ENCODE data around the gene FAN1. TPM values are rescaled to one million over a fixed set of nuclear protein-coding genes. Genes with fewer than 3 reads are reported as not detected.

The FAN1 gene
- total and polyA plus RNA-seq, 2 of the 13 experiments (the other 11 are each of a cell fraction or from before 2014, with no cell fraction given): 10.8 to 20.1 TPM

GRCh38 chr15:30991255-30992235, 87.8 kb downstream of the FAN1 start, which contains the start of gene MTMR10 (continued):
- no peak for TF ChIP-seq ZBTB46 (CRISPR knock-in tag; IDR thresholded peaks at IDR 0.05; ENCODE audit: borderline replicate concordance)
- no peak for TF ChIP-seq ZBTB49 (CRISPR knock-in tag; IDR thresholded peaks at IDR 0.05; ENCODE audit: borderline replicate concordance)
- TF ChIP-seq GABPB1 (CRISPR knock-in tag; IDR thresholded peaks at IDR 0.05): peak; percentile 59
- TF ChIP-seq MAFK (conservative IDR thresholded peaks at IDR 0.05 in 1 of 2, IDR thresholded peaks at IDR 0.05 in 1 of 2; ENCODE audit: low read length in 2 of 2): no peak
- no peak for TF ChIP-seq HINFP (CRISPR knock-in tag; IDR thresholded peaks at IDR 0.05; ENCODE audit: low read depth)
- no peak for TF ChIP-seq TCF7 (IDR thresholded peaks at IDR 0.05; ENCODE audit: low read depth)
- no peak for TF ChIP-seq TFAP4 (IDR thresholded peaks at IDR 0.05; ENCODE audit: borderline replicate concordance, low read depth)
- TF ChIP-seq HNF4A (CRISPR knock-in tag; IDR thresholded peaks at IDR 0.05): 0 out of 2 replicates have a peak, but pooled peaks have one; percentile 17
- no peak; the same call in 1 of the 2 replicates for TF ChIP-seq ZSCAN30 (CRISPR knock-in tag; IDR thresholded peaks at IDR 0.05)
- no peak for TF ChIP-seq XBP1 (CRISPR knock-in tag; IDR thresholded peaks at IDR 0.05)
- peak; percentile 19; the same call in 1 of the 2 replicates for TF ChIP-seq CREBL2 (CRISPR knock-in tag; IDR thresholded peaks at IDR 0.05; ENCODE audit: borderline replicate concordance)
- peak; percentile 75; the same call in 1 of the 2 replicates for TF ChIP-seq ZNF615 (CRISPR knock-in tag; IDR thresholded peaks at IDR 0.05; ENCODE audit: borderline replicate concordance)
- no peak for TF ChIP-seq GZF1 (CRISPR knock-in tag; IDR thresholded peaks at IDR 0.05)
- TF ChIP-seq RFXANK (CRISPR knock-in tag; IDR thresholded peaks at IDR 0.05): 0 out of 2 replicates have a peak, but pooled peaks have one; percentile 8
- TF ChIP-seq THAP9 (CRISPR knock-in tag; IDR thresholded peaks at IDR 0.05; ENCODE audit: borderline replicate concordance): no peak
- 0 out of 2 replicates have a peak, but pooled peaks have one; percentile 33 for TF ChIP-seq GATA4 (IDR thresholded peaks at IDR 0.05; ENCODE audit: borderline replicate concordance, low read depth)
- peak; percentile 36; the same call in 1 of the 2 replicates for TF ChIP-seq RFXAP (CRISPR knock-in tag; IDR thresholded peaks at IDR 0.05; ENCODE audit: borderline replicate concordance)
- peak; percentile 46; the same call in 1 of the 2 replicates for TF ChIP-seq NFKB2 (CRISPR knock-in tag; IDR thresholded peaks at IDR 0.05; ENCODE audit: borderline replicate concordance)
